OCI-LY7 (cell line): ENCODE measurements around the gene TMC1. TPM values are rescaled to one million over a fixed set of nuclear protein-coding genes. Genes with fewer than 3 reads are reported as not detected.

Experiments
- BruUV-seq: library from RNA; stranded (reverse); fragments of 400-500 nt; replicated peaks from 2 replicates; lab custom pipeline; 2021; lab: Mats Ljungman, UMichigan
- CTCF ChIA-PET: fragments of 300-600 bp; sonication (Branson Sonifier 250); formaldehyde crosslinking; loops from one replicate; lab custom pipeline; 2022; ENCODE audit warnings: antibody characterized with exemption; ENCODE audit not compliant: unreplicated experiment; lab: Charles Lee
- POLR2A ChIA-PET: fragments of 300-600 bp; sonication (Branson Sonifier 250); formaldehyde crosslinking; loops from one replicate; lab custom pipeline; 2022; ENCODE audit warnings: antibody characterized with exemption; lab: Charles Lee
- DNase-seq: peaks from one replicate; pipeline ENCODE4 v3.0.0-alpha.2; 2015; ENCODE audit warnings: low spot score
- H2AFZ ChIP-seq: fragments of 200-600 bp; sonication (generic), shearing (Covaris generic); 2 replicates; pipeline ENCODE4 v1.6.1; 2014; ENCODE audit warnings: mild to moderate bottlenecking, antibody characterized with exemption, low read length, moderate library complexity
- H3K27ac ChIP-seq: fragments of 200-600 bp; sonication (generic); 2 replicates; pipeline ENCODE4 v1.5.1; 2014; ENCODE audit warnings: mixed run types, low read depth, mild to moderate bottlenecking, moderate library complexity, low read length, inconsistent platforms; ENCODE audit not compliant: poor library complexity, severe bottlenecking
- H3K36me3 ChIP-seq: fragments of 200-600 bp; sonication (generic); 2 replicates; pipeline ENCODE4 v1.6.1; 2014; ENCODE audit warnings: mild to moderate bottlenecking, antibody characterized with exemption, low read length, moderate library complexity, mixed read lengths; ENCODE audit not compliant: insufficient read depth
- H3K4me1 ChIP-seq: fragments of 200-600 bp; sonication (generic); 2 replicates; pipeline ENCODE4 v1.5.1; 2014; ENCODE audit warnings: mild to moderate bottlenecking, low read length; ENCODE audit not compliant: insufficient read depth, poor library complexity, severe bottlenecking
- H3K4me2 ChIP-seq: fragments of 200-600 bp; sonication (generic); 2 replicates; pipeline ENCODE4 v1.6.1; 2014; ENCODE audit warnings: mild to moderate bottlenecking, low read length
- H3K4me3 ChIP-seq: fragments of 200-600 bp; sonication (generic); 2 replicates; pipeline ENCODE4 v1.5.1; 2014; ENCODE audit warnings: mild to moderate bottlenecking, low read depth, low read length; ENCODE audit not compliant: poor library complexity, severe bottlenecking
- H3K79me2 ChIP-seq: fragments of 200-600 bp; sonication (generic); 2 replicates; pipeline ENCODE4 v1.6.1; 2016; ENCODE audit warnings: low read depth, mild to moderate bottlenecking, low read length, moderate library complexity, mixed read lengths; ENCODE audit not compliant: insufficient read depth
- H3K9me2 ChIP-seq: fragments of 200-600 bp; sonication (generic); 2 replicates; pipeline ENCODE4 v1.6.1; 2016; ENCODE audit warnings: mild to moderate bottlenecking, low read length, mixed read lengths; ENCODE audit not compliant: insufficient read depth
- H3K9me3 ChIP-seq: fragments of 200-600 bp; sonication (generic); 2 replicates; pipeline ENCODE4 v1.6.1; 2014; ENCODE audit warnings: mild to moderate bottlenecking, mixed run types, low read length, mixed read lengths
- H4K20me1 ChIP-seq: fragments of 200-600 bp; sonication (generic); 2 replicates; pipeline ENCODE4 v1.6.1; 2014; ENCODE audit warnings: mild to moderate bottlenecking, antibody characterized with exemption, low read length, moderate library complexity, mixed read lengths; ENCODE audit not compliant: insufficient read depth
- EZH2phosphoT487 ChIP-seq: fragments of 200-600 bp; sonication (generic); IDR thresholded peaks from 2 replicates; pipeline ENCODE4 v1.6.1; 2018; ENCODE audit warnings: low read depth, borderline replicate concordance, mild to moderate bottlenecking, mixed run types, antibody characterized with exemption, low read length, moderate library complexity, mixed read lengths
- intact Hi-C: fragments of 100-400 bp; cut with micrococcal nuclease; formaldehyde crosslinking; loops from one replicate; pipeline ENCODE4 v1.10.0; 2022; ENCODE audit not compliant: unreplicated experiment
- total RNA-seq, 2 experiments: library from RNA; depleted of rRNA in 1 of 2; stranded (reverse); fragments of >200 nt in 1 of 2; shearing (Covaris generic) in 1 of 2; gene quantifications; 2 replicates each; pipeline ENCODE4 v1.2.3, GENCODE V29; 2014 to 2022
- TF ChIP-seq, protein P1 (sequence below): fragments of 200-600 bp; sonication (generic); conservative IDR thresholded peaks from 2 replicates; pipeline ENCODE4 v1.5.1; 2014; ENCODE audit warnings: mild to moderate bottlenecking, antibody characterized with exemption, low read length, moderate library complexity, mixed read lengths

Gene TMC1
- total RNA-seq, 2 experiments from 2014 or later, result not detected

DNA sequence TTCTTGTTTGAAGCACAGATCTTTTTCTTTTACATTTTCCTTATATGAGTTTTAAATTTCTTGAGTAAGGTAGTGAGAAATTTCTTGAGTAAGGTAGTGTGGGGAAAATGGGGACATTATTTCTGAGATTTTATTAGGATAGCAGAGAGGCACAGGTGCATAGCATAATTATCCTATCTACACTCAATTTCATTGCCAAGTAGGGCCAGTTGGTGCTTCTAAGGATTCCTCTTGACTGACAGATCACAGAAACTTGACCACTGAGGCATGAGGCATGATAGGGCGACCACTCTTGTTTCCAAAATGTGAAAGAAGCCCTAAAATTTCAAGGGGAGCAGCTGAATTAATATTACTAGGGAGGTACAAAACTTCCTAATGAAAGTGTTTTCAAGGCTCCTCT, 31.4 kb upstream of the TMC1 start:
- no TSS peak for BruUV-seq
- Histone ChIP-seq H3K36me3 (no peaks in the 10 kb centered on the region), H3K27ac (no peak overlapping the region), H2AFZ (no peak overlapping the region), H4K20me1 (no peaks in the 10 kb centered on the region), H3K4me1 (no peaks in the 10 kb centered on the region), H3K4me2 (no peak overlapping the region), H3K9me3 (no peaks in the 10 kb centered on the region), H3K79me2 (no peaks in the 10 kb centered on the region), H3K4me3 (no peak overlapping the region), H3K9me2 (no peaks in the 10 kb centered on the region)
- no peak for DNase-seq
- ChIA-PET POLR2A (interaction anchor here (0.6 to 0.7 kb wide), 2 partner anchors 12 to 216 kb away, joined by 4 to 5 read pairs; no protein-coding TSS in a partner anchor), CTCF (no interaction called here)
- TF ChIP-seq EZH2phosphoT487, result no peak
- TF ChIP-seq, protein P1, sequence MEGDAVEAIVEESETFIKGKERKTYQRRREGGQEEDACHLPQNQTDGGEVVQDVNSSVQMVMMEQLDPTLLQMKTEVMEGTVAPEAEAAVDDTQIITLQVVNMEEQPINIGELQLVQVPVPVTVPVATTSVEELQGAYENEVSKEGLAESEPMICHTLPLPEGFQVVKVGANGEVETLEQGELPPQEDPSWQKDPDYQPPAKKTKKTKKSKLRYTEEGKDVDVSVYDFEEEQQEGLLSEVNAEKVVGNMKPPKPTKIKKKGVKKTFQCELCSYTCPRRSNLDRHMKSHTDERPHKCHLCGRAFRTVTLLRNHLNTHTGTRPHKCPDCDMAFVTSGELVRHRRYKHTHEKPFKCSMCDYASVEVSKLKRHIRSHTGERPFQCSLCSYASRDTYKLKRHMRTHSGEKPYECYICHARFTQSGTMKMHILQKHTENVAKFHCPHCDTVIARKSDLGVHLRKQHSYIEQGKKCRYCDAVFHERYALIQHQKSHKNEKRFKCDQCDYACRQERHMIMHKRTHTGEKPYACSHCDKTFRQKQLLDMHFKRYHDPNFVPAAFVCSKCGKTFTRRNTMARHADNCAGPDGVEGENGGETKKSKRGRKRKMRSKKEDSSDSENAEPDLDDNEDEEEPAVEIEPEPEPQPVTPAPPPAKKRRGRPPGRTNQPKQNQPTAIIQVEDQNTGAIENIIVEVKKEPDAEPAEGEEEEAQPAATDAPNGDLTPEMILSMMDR, result no peak
- intact Hi-C loops, result no loop called here

DNA sequence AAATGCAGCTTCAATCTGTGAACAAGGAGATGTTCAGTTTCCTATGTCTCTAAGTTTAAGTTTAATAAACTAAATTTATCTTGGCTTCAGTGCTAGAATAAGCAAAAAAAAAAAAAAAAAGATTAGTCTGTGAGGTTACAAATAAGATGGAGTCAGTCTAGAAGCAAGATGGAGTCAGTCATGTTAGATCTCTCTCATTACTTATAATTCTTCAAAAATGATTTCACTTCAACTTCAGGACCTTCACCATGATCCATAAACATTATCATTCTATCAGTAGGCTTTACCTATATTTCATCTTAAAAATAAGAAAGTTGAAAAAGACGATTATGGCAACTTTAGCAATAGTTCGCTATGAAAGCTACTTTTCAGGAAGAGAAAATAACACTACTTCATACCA, 30.2 kb upstream of the TMC1 start:
- Histone ChIP-seq H3K27ac (no peak overlapping the region), H3K4me2 (no peak overlapping the region), H4K20me1 (no peaks in the 10 kb centered on the region), H3K36me3 (no peaks in the 10 kb centered on the region), H3K79me2 (no peaks in the 10 kb centered on the region), H3K9me3 (no peaks in the 10 kb centered on the region), H3K4me3 (no peak overlapping the region), H3K9me2 (no peaks in the 10 kb centered on the region), H2AFZ (no peak overlapping the region), H3K4me1 (no peaks in the 10 kb centered on the region)
- no peak for TF ChIP-seq EZH2phosphoT487
- TF ChIP-seq, protein P1, result no peak
- POLR2A ChIA-PET, result interaction anchor here (0.6 to 0.7 kb wide), 4 partner anchors 10 to 1811 kb away, joined by 3 to 4 read pairs (median 3); no protein-coding TSS in a partner anchor
- CTCF ChIA-PET, result no interaction called here
- intact Hi-C loops, result no loop called here
- no TSS peak for BruUV-seq
- DNase-seq, result no peak

DNA sequence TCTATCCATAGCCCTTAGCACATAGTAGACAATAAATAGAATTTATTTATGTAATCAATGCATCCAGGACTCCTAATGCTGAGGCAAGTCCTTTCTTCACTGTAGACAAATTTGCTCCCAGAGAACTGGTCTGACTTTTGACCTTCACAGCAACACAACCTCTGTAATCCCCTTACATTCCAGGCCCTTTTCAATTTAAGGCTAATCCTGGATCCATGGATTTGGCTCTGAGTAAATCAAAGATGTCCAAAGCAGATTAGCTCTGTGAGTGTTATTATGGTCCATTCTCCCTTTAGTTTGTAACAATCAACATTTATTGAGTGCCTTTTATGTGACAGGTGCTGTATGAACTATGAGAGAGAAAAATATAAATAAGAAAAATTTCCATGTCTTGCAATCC, 27.4 kb upstream of the TMC1 start:
- Histone ChIP-seq H3K9me2 (no peaks in the 10 kb centered on the region), H3K9me3 (no peaks in the 10 kb centered on the region), H3K79me2 (no peaks in the 10 kb centered on the region), H3K4me2 (no peak overlapping the region), H2AFZ (no peak overlapping the region), H3K36me3 (no peaks in the 10 kb centered on the region), H3K4me3 (no peak overlapping the region), H3K4me1 (no peaks in the 10 kb centered on the region), H4K20me1 (no peaks in the 10 kb centered on the region), H3K27ac (no peak overlapping the region)
- intact Hi-C loops, result no loop called here
- BruUV-seq, result no TSS peak
- CTCF ChIA-PET, result no interaction called here
- DNase-seq, result no peak
- TF ChIP-seq EZH2phosphoT487, result no peak
- TF ChIP-seq, protein P1, result no peak
- POLR2A ChIA-PET, result no interaction called here
